NCI-H1105 (cell line): Measurements from ENCODE around the gene AKIRIN1.
"Not testable (repeated sequence)": the region's sequence is repeated elsewhere in the genome, so short reads cannot be mapped to it uniquely, and the experiment has no call there.

Experiments used
- DNase-seq: peaks from one replicate; lab custom pipeline; 2025; lab: John Stamatoyannopoulos, UW

AKIRIN1 gene

DNA sequence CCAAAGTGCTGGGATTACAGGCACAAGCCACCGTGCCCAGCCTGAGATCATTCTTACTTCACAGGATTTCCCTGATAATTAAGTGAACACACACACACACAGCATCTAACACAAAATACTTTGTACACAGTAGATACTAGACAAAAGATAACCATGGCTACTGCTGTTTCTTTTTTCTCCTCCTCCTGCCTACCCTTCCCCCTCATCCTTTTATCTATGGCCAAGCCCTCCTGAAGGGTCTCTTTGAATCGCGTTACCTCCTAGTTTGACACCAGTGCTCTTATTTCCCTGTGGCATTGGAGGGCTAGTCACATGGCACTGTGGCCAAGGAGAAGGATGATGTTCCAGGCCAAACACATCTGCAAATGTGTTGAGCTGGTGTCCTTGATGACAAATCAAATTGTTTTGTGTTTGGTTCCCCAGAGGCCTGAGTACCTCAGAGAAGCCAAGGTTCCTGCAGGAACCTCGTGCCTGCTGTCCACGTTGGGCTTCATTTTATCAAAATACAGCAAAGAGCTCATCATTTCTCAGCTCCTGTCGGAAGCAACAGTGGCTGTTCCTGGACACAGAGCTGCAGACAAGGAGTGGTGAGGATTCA lies 55.6 kb downstream of the AKIRIN1 start:
- no peak for DNase-seq

- no peak for DNase-seq
These were observed 56.5 kb downstream of the AKIRIN1 start for GRCh38 chr1:39047374-39048229.

DNA sequence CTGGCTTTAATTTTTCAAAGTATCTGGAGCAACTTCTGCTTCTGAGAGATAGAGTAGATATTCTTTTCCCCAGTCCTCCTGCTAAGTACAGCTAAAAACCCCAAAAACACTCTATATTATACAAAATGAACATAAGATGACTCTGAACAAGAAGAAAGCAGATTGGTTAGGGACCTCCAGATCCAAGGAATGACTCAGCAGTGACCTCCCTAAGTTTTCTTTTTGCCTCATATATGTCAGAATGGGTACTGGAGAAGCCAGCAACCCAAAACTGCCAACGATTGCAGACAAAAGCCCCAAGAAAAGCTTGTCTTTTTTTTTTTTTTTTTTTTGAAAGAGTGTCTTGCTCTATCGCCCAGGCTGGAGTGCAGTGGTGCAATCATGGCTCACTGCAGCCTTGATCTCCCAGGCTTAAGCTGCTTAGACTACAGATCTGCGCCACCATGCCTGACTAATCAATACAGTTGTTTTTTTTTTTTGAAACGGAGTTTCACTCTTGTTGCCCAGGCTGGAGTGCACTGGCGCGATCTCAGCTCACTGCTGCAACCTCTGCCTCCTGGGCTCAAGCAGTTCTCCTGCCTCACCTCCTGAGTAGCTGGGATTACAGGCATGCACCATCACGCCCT lies 57.8 kb downstream of the AKIRIN1 start:
- no peak for DNase-seq

DNA sequence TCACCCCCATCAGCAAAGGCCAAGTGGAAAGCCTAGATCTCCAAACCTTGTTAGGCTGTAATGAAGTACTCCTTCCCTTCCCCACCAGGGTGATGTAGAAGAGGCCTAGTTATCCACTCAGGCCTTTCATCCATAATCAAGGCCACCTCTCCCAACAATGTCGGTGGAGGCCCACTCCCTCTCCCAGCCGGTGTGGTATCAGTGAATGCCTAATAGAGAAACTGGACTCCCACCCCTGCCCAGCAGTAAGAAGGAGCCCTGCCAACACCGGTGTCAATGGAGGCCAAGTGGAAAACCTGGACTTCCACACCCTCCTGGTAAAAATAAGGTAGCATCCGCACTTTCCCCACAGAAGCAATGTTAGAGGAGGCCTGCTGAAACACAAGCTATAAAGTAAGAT lies 58.9 kb downstream of the AKIRIN1 start:
- no peak for DNase-seq

DNA sequence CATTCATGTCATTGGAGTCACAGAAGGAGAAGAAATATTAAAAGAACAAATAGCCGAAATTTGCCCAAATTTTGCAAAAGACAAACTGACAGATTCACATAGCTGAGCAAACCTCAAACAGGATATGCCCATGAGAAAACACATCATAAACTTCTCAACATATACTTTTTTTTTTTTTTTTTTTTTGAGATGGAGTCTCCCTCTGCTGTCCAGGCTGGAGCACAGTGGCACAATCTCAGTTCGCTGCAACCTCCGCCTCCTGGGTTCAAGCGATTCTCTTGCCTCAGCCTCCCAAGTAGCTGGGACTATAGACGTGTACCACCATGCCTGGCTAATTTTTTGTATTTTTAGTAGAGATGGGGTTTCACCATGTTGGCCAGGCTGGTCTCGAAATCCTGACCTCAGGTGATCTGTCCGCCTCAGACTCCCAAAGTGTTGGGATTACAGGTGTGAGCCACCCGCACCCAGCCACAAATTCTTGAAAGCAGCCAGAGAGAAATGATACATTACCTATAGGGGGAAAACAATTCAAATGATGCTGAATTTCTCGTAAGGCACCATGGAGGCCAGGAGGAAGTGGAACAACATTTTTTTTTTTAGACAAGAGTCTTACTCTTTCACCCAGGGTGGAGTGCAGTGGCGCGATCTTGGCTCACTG lies 60.2 kb downstream of the AKIRIN1 start:
- not testable (repeated sequence) for DNase-seq

- no peak for DNase-seq
These were observed 60.9 kb downstream of the AKIRIN1 start for GRCh38 chr1:39051956-39052355.

GRCh38 chr1:39055213-39055710 lies 64.2 kb downstream of the AKIRIN1 start:
- not testable (repeated sequence) for DNase-seq
